Measurements from ENCODE around the gene ZMIZ2.

The ZMIZ2 gene

DNA sequence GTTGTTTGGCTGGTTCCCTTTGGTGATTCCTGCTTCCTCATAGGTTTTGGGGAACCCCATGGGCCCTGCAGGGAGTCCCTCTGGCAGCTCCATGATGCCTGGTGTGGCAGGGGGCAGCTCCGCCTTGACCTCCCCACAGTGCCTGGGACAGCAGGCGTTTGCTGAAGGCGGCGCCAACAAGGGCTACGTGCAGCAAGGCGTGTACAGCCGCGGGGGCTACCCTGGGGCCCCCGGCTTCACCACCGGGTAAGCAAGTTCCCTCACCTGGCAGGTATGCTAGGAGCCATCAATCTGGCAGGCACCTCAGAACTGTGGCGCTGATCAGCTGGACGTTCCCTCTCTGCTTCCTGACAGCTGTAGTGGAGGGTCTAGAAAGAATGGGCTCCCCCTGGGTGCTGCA lies 8.3 kb downstream of the ZMIZ2 start:
- no peak for DNase-seq

DNA sequence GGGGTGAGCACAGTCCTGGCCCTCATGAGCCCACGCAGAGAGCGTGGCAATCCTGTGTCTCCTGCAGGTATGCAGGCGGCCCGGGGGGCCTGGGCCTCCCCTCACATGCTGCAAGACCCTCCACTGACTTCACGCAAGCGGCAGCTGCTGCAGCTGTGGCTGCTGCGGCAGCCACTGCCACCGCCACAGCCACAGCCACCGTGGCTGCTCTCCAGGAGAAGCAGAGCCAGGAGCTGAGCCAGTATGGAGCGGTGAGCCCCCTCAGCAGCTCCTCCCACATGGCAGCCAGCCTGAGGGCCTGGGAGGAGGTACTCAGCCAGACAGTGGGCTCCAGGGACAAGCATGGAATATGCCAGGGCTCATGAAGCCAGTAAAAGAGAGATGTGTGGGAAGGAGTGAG lies 8.7 kb downstream of the ZMIZ2 start:
- no peak for DNase-seq

DNA sequence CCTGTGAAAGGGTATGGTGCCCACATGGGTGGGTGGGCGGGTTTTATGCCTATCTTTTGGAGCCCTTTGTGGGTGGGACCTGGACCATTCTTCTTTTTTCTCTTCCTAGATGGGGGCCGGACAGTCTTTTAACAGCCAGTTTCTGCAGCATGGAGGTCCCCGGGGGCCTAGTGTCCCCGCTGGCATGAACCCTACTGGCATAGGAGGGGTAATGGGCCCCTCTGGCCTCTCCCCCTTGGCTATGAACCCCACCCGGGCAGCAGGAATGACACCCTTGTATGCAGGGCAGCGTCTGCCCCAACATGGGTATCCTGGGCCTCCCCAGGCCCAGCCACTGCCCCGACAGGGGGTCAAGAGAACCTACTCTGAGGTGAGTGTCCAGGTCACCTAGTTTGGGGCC lies 9.1 kb downstream of the ZMIZ2 start:
- no peak for DNase-seq

DNA sequence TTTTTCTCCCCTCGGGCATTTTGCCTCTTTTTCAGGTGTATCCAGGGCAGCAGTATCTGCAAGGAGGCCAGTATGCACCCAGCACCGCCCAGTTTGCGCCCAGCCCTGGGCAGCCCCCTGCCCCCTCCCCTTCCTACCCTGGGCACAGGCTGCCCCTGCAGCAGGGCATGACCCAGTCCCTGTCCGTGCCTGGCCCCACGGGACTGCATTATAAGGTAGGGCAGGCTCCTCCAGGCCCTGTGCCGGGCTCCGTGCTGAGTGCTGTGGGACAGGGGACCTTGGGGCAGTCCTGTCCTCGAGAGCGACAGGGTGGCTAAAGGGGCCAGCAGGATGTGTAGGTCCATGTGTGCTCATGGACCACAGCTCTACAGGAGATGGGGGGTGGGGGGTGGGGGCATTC lies 10.6 kb downstream of the ZMIZ2 start:
- DNase-seq, result no peak

DNA sequence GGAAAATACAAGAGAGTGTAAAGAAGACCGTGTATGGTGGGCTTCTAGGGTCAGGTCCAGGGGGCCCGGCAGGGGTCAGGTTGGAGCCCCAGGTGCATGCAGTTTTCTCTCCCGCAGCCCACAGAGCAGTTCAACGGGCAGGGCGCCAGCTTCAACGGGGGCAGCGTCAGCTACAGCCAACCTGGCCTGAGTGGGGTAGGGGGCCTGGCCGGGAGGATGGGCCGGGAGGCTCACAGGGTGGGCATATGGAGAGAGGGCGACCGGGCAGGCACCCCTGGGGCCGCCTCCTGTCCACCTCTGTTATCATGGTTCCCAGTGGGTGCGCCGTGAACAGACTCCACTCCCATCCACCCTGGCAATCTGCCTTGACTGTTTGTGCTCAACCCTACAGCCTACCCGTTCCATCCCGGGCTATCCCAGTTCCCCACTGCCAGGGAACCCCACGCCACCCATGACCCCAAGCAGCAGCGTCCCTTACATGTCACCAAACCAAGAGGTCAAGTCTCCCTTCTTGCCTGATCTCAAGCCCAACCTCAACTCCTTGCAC lies 11.5 kb downstream of the ZMIZ2 start:
- no peak for DNase-seq

DNA sequence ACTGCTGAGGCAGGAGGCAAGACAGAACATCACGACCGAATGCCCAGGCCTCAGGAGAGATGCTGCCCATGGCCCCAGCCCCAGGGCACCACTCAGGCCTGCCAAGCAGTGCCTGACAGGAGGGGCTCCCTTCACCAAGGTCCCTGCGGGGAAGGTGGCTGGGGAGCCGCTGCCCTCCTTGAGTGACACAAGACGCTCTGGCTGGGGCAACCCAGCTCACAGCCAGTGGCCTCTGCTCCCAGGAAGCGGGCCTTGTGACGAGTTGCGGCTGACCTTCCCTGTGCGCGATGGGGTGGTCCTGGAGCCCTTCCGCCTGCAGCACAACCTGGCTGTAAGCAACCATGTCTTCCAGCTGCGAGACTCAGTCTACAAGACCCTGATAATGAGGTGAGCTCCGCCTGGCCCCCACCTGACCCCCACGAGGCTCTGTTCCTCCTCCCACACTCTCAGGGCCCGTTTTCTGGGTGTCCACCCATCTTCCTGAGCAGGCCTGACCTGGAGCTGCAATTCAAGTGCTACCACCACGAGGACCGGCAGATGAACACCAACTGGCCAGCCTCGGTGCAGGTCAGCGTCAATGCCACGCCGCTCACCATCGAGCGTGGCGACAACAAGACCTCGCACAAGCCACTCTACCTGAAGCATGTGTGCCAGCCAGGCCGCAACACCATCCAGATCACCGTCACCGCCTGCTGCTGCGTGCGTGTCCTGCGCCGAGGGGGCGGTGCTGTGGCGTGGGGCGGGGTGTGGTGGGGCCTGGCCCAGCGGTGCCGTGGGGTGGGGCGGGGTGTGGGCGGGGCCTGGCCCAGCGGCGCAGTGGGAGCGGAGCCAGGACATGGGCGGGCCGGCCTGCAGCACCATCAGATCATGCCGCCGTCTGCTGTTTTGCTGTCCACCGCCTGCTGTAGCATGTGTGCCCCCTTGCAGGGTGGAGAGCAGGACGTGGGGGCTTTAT lies 12.8 kb downstream of the ZMIZ2 start:
- no peak for DNase-seq

DNA sequence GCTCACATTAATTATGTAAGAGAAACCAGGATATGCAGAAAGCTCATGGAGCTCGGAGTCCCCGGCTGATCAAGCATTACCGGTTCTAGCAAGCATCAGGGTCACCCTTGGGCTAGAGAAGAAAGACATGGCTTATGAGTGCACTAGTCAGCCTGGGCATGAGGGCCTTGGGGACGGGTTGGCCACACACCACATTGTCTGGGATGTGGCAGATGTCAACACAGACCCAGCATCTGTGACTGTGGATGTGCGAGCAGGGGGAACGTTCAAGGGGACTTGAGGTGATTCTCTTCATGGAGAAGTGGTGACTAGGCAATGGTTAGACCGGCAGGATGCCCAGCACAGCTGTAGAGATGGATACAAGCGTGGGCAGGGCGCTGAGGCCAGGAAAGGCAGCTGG lies 13.7 kb downstream of the ZMIZ2 start:
- no peak for DNase-seq

DNA sequence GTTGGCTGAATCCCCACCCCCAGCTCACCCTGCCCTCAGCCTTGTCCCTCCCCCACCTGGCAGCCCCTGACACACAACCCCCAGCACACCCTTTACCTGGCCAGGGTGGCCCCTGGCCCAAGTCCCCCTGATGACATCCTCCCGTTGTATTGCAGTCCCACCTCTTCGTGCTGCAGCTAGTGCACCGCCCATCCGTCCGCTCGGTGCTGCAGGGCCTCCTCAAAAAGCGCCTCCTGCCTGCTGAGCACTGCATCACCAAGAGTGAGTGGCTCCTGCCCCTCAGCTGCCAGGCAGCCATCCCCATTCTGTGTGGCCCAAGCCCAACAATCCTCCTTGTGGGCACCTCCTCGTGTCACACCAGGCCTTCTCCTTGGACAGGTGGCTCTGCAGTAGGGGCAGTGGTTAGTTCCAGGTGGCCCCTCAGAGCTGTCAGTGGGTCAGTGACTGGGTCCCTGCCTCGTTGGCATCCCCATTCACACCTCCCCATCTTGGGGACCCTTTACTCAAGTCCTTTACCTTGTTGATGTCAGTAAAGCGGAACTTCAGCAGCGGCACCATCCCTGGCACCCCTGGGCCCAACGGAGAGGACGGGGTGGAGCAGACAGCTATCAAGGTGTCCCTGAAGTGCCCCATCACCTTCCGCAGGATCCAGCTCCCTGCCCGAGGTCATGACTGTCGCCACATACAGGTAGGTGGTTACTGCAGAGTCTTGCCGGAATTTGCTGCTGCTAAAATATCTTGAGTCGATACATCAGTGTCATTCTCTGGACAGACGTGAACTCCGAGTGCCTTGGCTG lies 14.3 kb downstream of the ZMIZ2 start:
- DNase-seq, result no peak

DNA sequence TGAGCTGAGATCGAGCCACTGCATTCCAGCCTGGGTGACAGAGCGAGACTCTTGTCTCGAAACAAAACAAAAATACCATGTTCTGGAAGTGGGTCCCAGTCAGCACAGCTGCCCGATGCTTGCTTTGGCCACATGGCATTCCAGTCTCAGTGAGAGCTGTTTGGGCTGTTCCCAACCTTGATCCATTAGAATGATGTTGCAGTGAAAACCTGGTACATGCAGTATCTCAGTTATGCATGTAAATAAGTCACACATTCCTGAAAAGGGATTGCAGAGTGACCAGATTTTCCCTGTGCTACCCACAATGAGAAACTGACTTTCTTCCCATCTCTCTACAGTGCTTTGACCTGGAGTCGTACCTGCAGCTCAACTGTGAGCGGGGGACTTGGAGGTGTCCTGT lies 15.4 kb downstream of the ZMIZ2 start:
- no peak for DNase-seq

DNA sequence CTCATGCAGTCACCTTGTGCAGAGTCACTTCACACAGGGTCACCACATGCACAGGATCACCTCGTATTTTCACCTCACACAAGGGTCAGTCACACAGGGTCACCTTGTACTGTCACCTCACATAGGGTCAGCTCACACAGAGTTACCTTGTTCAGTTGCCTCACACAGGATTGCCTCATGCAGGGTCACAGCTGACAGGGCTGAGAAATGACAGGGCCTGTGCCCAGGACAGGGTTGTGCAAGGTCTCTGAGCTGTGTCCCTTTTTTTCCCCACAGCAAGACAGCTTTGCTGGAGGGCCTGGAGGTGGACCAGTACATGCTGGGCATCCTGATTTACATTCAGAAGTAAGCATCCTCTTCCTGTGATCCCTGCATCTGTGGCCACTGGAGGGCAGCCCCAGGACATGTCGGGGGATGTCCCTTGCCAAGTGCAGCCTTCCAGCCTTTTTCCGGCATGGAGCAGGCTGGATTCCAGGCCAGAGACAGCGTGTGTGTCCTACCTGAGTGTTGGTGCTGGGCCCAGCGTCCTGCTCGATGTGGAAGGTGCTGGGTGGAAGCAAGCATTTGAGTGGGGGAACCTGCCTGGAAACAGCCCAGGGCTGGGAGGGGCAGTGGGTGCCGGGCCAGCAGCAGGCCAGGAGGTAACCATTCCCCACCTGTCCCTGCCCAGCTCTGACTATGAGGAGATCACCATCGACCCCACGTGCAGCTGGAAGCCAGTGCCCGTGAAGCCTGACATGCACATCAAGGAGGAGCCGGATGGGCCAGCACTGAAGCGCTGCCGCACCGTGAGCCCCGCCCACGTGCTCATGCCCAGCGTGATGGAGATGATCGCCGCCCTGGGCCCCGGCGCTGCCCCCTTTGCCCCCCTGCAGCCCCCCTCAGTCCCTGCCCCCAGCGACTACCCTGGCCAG lies 16.3 kb downstream of the ZMIZ2 start:
- DNase-seq, result no peak

DNA sequence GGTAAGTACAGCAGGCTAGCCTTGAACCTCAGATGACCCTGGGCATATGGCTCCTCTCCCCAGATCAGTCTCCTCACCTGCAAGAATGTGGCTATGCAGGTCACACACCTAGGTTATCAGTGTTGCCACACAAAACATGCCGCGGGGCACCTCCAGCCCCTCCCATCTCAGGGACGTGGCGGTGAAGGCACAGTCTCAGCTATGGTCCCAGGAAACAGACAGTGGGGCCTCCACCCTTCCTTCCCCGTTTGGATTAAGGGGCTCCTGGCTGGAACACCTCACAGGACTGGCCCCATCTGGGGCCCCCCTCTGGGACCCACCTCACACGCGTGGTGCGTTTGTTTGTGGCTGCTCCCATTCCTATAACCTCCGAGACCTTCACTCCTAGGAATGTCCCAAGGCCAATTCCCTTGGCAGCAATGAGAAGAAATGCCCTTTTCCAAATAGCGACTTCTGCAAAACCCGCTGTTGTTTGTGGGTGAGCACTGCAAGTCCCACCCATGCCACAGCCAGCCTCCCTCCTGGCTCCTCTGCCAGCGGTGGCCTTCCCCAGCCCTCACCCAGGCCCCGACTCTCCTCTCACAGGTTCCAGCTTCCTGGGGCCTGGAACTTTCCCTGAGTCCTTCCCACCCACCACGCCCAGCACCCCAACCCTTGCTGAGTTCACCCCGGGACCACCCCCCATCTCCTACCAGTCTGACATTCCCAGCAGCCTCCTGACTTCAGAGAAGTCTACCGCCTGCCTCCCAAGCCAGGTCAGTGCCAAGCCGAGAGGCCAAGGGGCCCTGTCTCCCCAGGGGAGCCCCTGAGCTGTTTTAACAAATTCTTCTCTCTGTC lies 17.1 kb downstream of the ZMIZ2 start:
- DNase-seq, result no peak

DNA sequence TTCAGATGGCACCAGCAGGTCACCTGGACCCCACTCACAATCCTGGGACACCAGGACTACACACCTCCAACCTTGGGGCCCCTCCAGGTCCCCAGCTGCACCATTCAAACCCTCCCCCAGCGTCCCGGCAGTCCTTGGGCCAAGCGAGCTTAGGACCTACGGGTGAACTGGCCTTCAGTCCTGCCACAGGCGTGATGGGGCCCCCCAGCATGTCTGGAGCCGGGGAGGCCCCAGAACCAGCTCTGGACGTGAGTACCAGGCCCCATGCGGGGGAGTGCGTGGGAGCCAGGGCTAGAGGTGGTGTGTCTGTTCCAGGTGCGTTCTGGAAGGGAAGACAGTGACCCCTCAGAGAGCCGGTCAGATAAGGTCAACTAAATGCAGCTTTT lies 17.8 kb downstream of the ZMIZ2 start:
- DNase-seq, result no peak

DNA sequence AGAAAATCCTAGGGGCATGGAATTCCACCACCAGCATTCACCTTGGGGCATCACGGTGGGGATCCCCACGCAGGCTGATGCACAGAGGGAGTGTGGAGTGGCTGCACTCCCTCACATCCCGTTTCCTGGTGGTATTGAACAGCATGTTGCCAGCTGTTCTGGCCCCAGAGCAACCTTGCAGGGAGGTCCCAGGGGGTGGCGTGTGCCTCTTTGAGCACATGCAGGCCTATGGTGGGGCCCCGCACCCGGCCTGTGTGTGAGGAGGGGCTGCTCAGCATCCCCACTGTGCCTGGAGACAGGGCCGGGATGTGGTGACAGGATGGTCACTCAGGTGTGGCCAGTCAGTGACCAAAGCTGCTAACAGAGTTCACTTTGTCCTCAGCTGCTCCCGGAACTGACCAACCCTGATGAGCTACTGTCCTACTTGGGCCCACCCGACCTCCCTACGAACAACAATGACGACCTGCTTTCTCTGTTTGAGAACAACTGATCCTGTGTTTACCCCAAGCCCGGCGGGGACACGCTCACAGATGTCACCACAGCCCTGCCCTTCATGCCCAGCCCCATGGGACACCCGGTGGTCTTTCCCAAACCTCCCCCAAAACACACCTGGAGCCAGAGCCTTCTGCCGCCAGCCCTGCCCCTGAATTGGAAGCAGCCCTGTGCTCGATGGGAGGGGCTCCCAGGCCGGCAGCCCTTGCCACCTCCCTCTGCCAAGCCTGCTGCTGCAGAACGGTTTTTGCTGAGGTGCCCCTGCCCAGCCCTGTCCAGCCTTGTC lies 18.7 kb downstream of the ZMIZ2 start:
- DNase-seq, result no peak

DNA sequence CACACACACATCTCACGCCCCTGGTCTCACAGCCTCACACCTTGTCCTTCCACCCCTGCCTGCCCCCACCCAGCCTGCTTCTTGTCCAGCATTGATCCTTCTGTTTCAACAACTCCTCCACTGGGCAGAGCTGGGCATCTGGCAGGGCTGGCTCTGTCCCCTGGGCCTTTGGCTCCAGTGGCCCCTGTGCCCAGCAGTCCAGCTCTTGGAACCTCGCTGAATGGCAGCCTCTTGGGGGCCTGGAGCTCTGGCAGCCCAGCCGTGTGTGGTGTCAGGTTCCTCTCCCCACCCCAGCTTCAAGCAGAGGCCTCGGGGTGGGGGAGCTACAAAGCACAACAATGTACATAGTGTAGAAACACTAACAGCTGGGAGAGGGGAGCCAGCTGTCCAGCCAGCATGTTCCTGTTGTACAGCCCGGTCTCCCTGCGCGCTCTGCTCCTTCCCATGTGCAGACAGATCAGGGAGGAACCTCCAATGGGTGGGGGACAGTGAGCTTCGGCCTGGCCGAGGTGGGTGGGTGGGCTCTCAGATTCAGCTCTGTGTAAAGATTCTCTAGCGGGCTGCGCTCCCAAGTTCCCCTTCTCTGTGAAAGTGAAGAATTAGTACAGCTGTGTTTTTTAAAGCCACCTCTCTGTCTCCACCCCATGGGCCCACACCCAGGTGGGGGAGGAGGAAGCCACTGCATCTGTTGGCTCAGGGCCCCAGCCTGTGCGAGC lies 19.4 kb downstream of the ZMIZ2 start:
- no peak for DNase-seq

DNA sequence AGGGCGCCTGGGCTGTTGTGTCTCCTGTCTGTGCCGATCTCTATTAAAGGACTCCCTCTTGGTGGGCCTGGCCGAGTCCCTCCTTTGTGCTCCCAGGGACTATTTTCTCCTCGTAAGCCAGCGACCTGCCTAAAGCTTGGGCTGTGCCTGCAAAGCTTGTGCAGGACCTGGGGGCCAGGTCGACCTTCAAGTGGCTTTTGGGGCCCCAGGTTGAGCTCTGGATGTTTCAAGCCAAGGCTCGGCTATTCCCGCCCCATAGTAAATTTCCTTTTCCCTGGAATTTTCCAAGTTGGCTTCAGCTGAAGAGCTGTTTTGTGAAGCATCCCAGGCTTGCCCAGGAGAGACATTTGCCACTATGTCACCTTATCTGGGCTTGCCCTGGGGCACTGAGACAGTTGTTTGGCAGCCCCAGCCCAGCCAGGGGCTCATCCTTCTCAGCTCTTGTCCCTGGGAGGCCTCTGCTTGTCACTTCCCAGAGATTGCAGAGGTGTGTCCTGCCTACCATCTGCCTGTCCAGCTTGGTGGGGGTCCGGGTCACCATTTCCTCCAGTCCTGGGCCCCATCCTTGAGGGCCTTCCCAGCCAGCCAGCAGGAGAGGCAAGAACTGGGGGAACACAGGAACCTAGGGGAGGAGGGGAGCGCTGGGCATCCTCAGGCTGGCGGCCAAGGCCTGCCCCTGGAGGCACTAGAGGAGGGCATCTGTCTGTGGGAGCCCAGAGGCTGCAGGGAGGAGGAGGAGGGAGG lies 20.2 kb downstream of the ZMIZ2 start:
- DNase-seq, result no peak

DNA sequence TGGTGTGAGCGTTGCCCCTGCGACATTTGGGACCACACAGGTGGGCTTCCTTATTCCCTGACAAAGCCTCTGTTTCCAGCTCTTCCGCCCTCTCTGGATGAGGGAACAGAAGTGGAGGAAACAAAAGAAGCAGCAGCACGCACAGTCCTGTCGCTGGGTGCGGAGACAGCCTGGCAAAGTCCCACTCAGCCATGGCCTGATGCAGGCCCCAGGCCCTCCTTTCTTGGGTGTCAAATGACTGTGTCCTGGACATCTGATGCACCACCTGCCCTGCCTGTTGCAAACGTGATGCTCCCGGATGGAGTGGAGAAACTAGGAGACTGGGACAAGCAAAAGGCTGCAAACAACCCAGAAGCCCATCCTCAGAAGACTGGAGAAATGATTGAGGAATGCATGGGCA lies 20.7 kb downstream of the ZMIZ2 start:
- no peak for DNase-seq

DNA sequence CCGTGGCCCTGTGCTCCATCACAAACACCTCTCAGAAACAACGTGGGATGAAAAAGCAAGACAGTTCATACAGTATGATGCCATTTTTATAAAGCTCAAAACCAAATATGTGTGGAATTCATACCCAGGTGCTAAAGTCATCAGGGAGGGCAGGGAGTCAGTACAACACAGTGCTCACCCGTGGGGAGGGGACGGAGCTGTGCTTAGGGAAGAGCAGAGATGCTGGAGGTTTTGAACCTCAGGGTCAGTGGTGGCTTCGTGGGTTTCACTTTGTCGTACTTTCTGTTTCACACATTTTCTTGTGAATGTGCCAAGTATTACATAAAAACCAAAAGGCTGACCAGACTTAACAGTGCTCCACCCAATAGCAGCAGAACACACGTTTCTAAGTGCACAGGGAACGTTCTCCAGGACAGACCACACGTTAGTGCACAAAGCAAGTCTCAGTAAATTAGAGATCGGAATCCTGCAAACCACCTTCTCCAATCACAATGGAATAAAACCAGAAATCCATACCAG lies 21.2 kb downstream of the ZMIZ2 start:
- DNase-seq, result no peak

DNA sequence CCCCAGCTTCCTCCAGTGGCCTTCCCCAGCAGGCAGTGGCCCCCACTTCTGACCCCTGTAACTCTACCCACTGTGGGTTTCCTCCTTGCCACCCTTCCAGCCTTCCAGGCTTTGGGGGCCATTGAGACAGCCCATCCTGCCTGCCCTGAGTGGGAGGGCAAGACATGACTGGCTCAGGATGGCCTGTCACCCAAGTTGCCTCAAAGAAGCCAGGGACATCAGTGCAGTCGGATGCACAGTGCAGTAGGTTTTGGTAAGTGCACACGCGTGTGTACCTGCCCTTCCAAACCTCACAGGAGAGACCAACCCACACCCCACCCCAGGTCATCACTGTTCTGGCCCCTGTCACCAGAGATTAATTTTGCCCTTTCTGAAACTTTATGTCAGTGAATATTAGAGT lies 22.7 kb downstream of the ZMIZ2 start:
- no peak for DNase-seq

DNA sequence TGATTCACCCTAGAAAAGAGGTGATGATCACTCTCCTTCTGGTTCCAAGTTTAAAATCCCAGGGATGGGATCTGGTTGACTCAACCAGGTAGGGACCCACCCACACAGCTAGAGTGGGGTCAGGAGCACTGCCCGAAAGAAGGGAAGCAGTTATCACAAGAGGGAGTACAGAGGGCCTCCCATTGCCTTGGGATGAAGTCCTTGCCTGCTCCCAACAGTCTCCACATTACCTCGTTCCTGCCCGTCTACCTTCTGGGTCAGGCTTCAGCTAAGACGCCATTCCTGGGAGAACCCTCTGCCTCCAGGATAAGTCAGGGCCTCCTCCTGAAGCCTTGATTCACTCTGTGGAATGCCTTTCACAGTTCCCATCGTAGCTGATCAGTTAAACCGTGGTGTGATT lies 23.8 kb downstream of the ZMIZ2 start:
- no peak for DNase-seq
